Ishikawa (cell line): ENCODE measurements around the gene DMWD.

ENCODE experiments used
- CEBPB ChIP-seq: IDR thresholded peaks from 2 replicates; pipeline ENCODE4 v1.6.1; 2012
- CREB1 ChIP-seq: IDR thresholded peaks from 2 replicates; pipeline ENCODE4 v1.6.1; 2012; ENCODE audit warnings: low read depth
- EGR1 ChIP-seq: IDR thresholded peaks from 2 replicates; pipeline ENCODE4 v1.6.1; 2012
- EP300 ChIP-seq: IDR thresholded peaks from 2 replicates; pipeline ENCODE4 v1.6.1; 2012; ENCODE audit warnings: borderline replicate concordance
- FOXM1 ChIP-seq: IDR thresholded peaks from 2 replicates; pipeline ENCODE4 v1.6.1; 2012; ENCODE audit warnings: low read depth, borderline replicate concordance
- MAX ChIP-seq: IDR thresholded peaks from 2 replicates; pipeline ENCODE4 v1.6.1; 2012
- NFIC ChIP-seq: IDR thresholded peaks from 2 replicates; pipeline ENCODE4 v1.6.1; 2012
- RAD21 ChIP-seq: IDR thresholded peaks from 2 replicates; pipeline ENCODE4 v1.6.1; 2012; ENCODE audit warnings: low read depth
- REST ChIP-seq: IDR thresholded peaks from 2 replicates; pipeline ENCODE4 v1.6.1; 2012; ENCODE audit warnings: low read depth, mild to moderate bottlenecking
- TAF1 ChIP-seq: IDR thresholded peaks from 2 replicates; pipeline ENCODE4 v1.6.1; 2012; ENCODE audit warnings: low read depth, mild to moderate bottlenecking
- TCF12 ChIP-seq: IDR thresholded peaks from 2 replicates; pipeline ENCODE4 v1.6.1; 2012; ENCODE audit warnings: low read depth
- TEAD4 ChIP-seq: IDR thresholded peaks from 2 replicates; pipeline ENCODE4 v1.6.1; 2012
- USF1 ChIP-seq: IDR thresholded peaks from 2 replicates; pipeline ENCODE4 v1.6.1; 2012
- YY1 ChIP-seq: IDR thresholded peaks from 2 replicates; pipeline ENCODE4 v1.6.1; 2012; ENCODE audit warnings: low read depth
- ZBTB7A ChIP-seq: IDR thresholded peaks from 2 replicates; pipeline ENCODE4 v1.6.1; 2012; ENCODE audit warnings: low read depth

Gene DMWD

GRCh38 chr19:45784096-45784495, 8.5 kb downstream of the DMWD start:
- no peak for TF ChIP-seq REST
- TF ChIP-seq ZBTB7A, result no peak
- no peak for TF ChIP-seq EGR1
- TF ChIP-seq TAF1, result no peak
- no peak for TF ChIP-seq TCF12
- TF ChIP-seq CREB1, result no peak
- no peak for TF ChIP-seq EP300
- TF ChIP-seq YY1, result no peak

- no peak for TF ChIP-seq MAX
- TF ChIP-seq TEAD4, result no peak
- TF ChIP-seq TAF1, result no peak
- TF ChIP-seq USF1, result no peak
- no peak for TF ChIP-seq CEBPB
- no peak for TF ChIP-seq YY1
- TF ChIP-seq RAD21, result no peak
- TF ChIP-seq NFIC, result no peak
- TF ChIP-seq ZBTB7A, result no peak
- TF ChIP-seq EP300, result no peak
- no peak for TF ChIP-seq TCF12
- no peak for TF ChIP-seq FOXM1
- TF ChIP-seq REST, result no peak
- no peak for TF ChIP-seq CREB1
These were observed 9.5 kb downstream of the DMWD start for GRCh38 chr19:45782820-45783785.

- 0 out of 2 replicates have a peak, but pooled peaks have one; percentile 23 for TF ChIP-seq ZBTB7A
- no peak for TF ChIP-seq YY1
These were observed 10.4 kb downstream of the DMWD start, which contains the start of gene DMPK for GRCh38 chr19:45782162-45782691. DMPK (minus strand) TSS chr19:45782490; CDS start chr19:45782352, 138 bp downstream.

GRCh38 chr19:45781214-45782161, 11.2 kb downstream of the DMWD start:
- TF ChIP-seq EP300 (peak; percentile 20; the same call in 1 of the 2 replicates), MAX (no peak)

- TF ChIP-seq EGR1 (no peak), NFIC (no peak), FOXM1 (no peak), EP300 (no peak), YY1 (no peak), REST (no peak), TEAD4 (no peak), ZBTB7A (no peak), CEBPB (no peak), TAF1 (no peak), CREB1 (no peak), TCF12 (no peak), RAD21 (no peak), MAX (no peak), USF1 (no peak)
These were observed 12.0 kb downstream of the DMWD start for GRCh38 chr19:45780448-45781213.
